Endometrial microvascular endothelial cells (primary cell): ENCODE data around the gene PEBP1. TPM values are rescaled to one million over a fixed set of nuclear protein-coding genes. Genes with fewer than 3 reads are reported as not detected.

Source experiments
- in situ Hi-C: cut with HindIII; loops from 2 replicates; pipeline ENCODE4 v1.10.0; 2017; ENCODE audit warnings: low sequenced_read_pairs, low pct_unique_long_range_greater_than_20kb; ENCODE audit errors: inconsistent ontology term
- total RNA-seq: library from RNA; depleted of rRNA; stranded (reverse); fragments of >200 nt; gene quantifications from one replicate; pipeline ENCODE4 v1.2.3, GENCODE V29; 2015; ENCODE audit errors: inconsistent ontology term

Gene PEBP1
- total RNA-seq, 1 donor from 2014 or later, result 260 TPM

- in situ Hi-C loops, result loop anchor here (10.0 kb wide), 1 partner anchor 189 kb away; the partner anchor contains the start of genes SUDS3 and TAOK3
These were observed 49.9 kb downstream of the PEBP1 start for GRCh38 chr12:118185602-118186397.

DNA sequence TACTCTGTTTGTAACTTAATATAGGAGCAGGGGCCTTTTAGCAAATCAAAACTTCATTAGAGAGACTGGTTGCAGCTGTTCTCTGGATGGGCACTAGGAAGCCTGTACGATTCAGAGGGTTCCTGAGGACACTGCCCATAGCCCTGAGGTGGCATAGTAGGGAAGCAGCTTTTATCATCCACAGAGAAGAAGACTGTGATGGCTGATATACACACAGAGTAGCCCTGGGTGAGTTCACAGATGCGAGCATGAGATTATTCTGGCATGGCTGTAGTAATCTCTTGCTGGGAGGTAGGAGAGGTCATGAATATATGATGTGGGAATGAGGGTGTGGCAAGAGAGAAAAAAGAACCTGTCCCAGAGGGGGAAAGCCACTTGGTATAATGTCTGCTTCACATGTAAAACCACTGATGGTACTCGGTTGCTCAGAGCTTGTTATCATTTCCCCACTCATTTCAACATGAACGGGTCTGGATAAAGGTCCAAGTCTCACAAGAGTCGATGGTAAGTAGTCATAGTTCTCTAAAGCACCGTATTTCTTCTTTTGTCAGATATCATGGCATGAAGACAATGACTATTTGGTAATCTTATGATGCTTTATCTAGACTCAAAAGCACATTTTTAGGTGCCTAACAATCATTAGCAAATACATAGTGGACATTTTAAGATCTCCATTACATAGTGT is 52.0 kb downstream of the PEBP1 start:
- in situ Hi-C loops, result loop anchor here (10.0 kb wide), 1 partner anchor 187 kb away; the partner anchor contains the start of genes SUDS3 and TAOK3

DNA sequence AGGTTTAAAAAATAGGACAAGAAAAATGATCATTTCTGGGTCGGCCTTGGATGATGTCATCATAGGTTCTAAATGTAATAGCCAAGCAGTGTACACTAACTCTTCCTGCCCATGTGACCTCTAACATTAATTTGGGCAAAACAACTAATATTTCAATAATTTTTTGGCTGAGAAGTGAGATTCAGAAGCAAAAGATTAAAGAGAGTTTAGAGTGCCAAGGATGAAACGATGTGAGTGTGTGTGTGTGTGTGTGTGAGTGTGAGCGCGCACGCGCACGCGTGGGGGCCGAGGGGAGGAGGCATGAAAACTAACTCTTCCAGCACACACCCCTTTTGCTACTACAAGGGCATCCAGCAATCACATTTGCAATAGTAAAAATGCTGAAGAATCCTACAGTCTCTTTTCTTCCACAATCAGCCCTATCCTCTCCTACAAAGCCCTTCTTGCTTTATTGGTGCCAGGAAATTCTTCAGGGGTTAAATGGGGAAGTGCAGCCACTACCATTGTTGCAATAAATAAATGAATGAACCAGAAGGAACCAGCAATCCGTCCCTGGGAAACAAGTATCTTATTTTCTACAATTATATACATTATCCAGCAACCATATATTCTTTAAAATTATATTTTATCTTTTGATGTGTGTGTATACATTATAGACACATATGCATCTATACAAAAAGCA is 52.9 kb downstream of the PEBP1 start:
- in situ Hi-C loops, result loop anchor here (10.0 kb wide), 1 partner anchor 186 kb away; the partner anchor contains the start of genes SUDS3 and TAOK3

DNA sequence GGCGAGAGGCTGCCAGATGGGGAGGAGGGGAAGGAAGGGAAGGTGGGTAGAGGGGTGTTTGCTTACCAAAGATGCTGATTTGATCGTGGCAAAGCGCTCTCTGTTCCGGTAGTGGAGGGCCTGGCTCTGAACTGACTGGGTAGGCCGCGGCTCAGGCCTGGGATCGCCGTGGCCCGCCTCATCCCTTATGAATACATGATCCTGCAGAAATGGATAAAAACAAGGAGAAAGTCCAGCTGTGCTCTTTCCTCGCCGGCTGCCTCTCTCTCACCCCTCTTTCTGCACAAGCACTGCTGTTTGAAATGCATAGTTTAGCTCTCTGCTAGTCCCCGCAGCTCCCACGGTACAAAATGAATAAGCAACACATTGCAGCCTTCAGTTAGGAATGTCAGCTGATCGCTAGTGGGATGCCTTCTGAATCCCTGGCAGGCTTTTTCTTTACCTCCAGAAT is 53.8 kb downstream of the PEBP1 start:
- in situ Hi-C loops, result loop anchor here (10.0 kb wide), 1 partner anchor 185 kb away; the partner anchor contains the start of genes SUDS3 and TAOK3

GRCh38 chr12:118190266-118190665 is 54.3 kb downstream of the PEBP1 start:
- in situ Hi-C loops, result no loop called here

GRCh38 chr12:118193477-118193876 is 57.6 kb downstream of the PEBP1 start:
- in situ Hi-C loops, result no loop called here

- in situ Hi-C loops, result no loop called here
These were observed 58.0 kb downstream of the PEBP1 start for GRCh38 chr12:118193958-118194357.

Other genes with a start within 250 kb of the PEBP1 start
- gene KSR2, start 167.1 kb upstream of the PEBP1 start, total RNA-seq, result 5.0 TPM
- 28.1 TPM for gene RFC5, start 119.4 kb upstream of the PEBP1 start, total RNA-seq
- gene WSB2, start 74.9 kb upstream of the PEBP1 start, total RNA-seq, result 82.2 TPM
- 27.6 TPM for gene VSIG10, start 32.1 kb upstream of the PEBP1 start, total RNA-seq
- gene TAOK3, start 236.8 kb downstream of the PEBP1 start, total RNA-seq, result 21.6 TPM
- gene SUDS3, start 240.4 kb downstream of the PEBP1 start, total RNA-seq, result 17.7 TPM